NT2/D1 (cell line): ENCODE results near the gene ATF7IP2.
"Not testable (repeated sequence)": the region's sequence is repeated elsewhere in the genome, so short reads cannot be mapped to it uniquely, and the experiment has no call there.

ENCODE experiments used
- DNase-seq: peaks from one replicate; pipeline ENCODE4 v3.0.0-alpha.2; 2011; ENCODE audit warnings: low read depth, low spot score
- H3K27me3 ChIP-seq: 2 replicates; pipeline ENCODE4 v1.6.0; 2011; ENCODE audit warnings: mild to moderate bottlenecking; ENCODE audit not compliant: insufficient read length, insufficient read depth
- H3K36me3 ChIP-seq: 2 replicates; pipeline ENCODE4 v1.6.1; 2011; ENCODE audit warnings: mild to moderate bottlenecking, low read length, mixed read lengths; ENCODE audit not compliant: insufficient read depth, insufficient read length
- H3K4me1 ChIP-seq: 2 replicates; pipeline ENCODE4 v1.5.1; 2011; ENCODE audit not compliant: insufficient read depth, insufficient read length
- H3K4me3 ChIP-seq: 2 replicates; pipeline ENCODE4 v1.5.1; 2011; ENCODE audit warnings: low read depth; ENCODE audit not compliant: insufficient read length
- H3K9ac ChIP-seq: 2 replicates; pipeline ENCODE4 v1.6.0; 2011; ENCODE audit warnings: low read depth; ENCODE audit not compliant: insufficient read length
- H3K9me3 ChIP-seq: 2 replicates; pipeline ENCODE4 v1.5.1; 2011; ENCODE audit warnings: mild to moderate bottlenecking, low read length; ENCODE audit not compliant: insufficient read depth
- SUZ12 ChIP-seq: IDR thresholded peaks from 2 replicates; pipeline ENCODE4 v1.6.1; 2011; ENCODE audit not compliant: insufficient read length, insufficient read depth; ENCODE audit errors: extremely low read depth
- YY1 ChIP-seq: IDR thresholded peaks from 2 replicates; pipeline ENCODE4 v1.6.1; 2011; ENCODE audit not compliant: insufficient read length, insufficient read depth
- ZNF274 ChIP-seq: IDR thresholded peaks from 2 replicates; pipeline ENCODE4 v1.6.1; 2011; ENCODE audit warnings: mild to moderate bottlenecking, low read depth, low read length

Gene ATF7IP2

GRCh38 chr16:10428433-10429168 lies 42.7 kb downstream of the ATF7IP2 start:
- H3K36me3 ChIP-seq = peaks cover 38% of the 10 kb centered on the region
- TF ChIP-seq YY1 (no peak), ZNF274 (no peak), SUZ12 (no peak)
- no peaks in the 10 kb centered on the region for H3K27me3 ChIP-seq
- H3K9me3 ChIP-seq = no peaks in the 10 kb centered on the region
- H3K4me3 ChIP-seq = no peak overlapping the region
- H3K4me1 ChIP-seq = no peaks in the 10 kb centered on the region
- no peak for DNase-seq
- H3K9ac ChIP-seq = no peak overlapping the region

GRCh38 chr16:10429299-10429969 lies 43.6 kb downstream of the ATF7IP2 start:
- not testable (repeated sequence) for H3K9me3 ChIP-seq, H3K4me1 ChIP-seq, H3K9ac ChIP-seq, H3K4me3 ChIP-seq, DNase-seq, H3K27me3 ChIP-seq
- peaks cover 43% of the 10 kb centered on the region for H3K36me3 ChIP-seq

GRCh38 chr16:10441726-10442125 lies 55.9 kb downstream of the ATF7IP2 start:
- H3K27me3 ChIP-seq = no peaks in the 10 kb centered on the region
- TF ChIP-seq ZNF274 (no peak), SUZ12 (no peak), YY1 (no peak)
- H3K4me1 ChIP-seq = no peaks in the 10 kb centered on the region
- peaks cover 63% of the 10 kb centered on the region for H3K9me3 ChIP-seq
- DNase-seq = no peak
- no peak overlapping the region for H3K9ac ChIP-seq
- H3K4me3 ChIP-seq = no peak overlapping the region
- H3K36me3 ChIP-seq = peaks cover 82% of the 10 kb centered on the region

GRCh38 chr16:10447289-10447688 lies 61.4 kb downstream of the ATF7IP2 start:
- no peak overlapping the region for H3K4me3 ChIP-seq
- no peak for DNase-seq
- H3K9me3 ChIP-seq = peaks cover 54% of the 10 kb centered on the region
- TF ChIP-seq YY1 (no peak), ZNF274 (no peak), SUZ12 (no peak)
- H3K36me3 ChIP-seq = peaks cover 58% of the 10 kb centered on the region
- no peaks in the 10 kb centered on the region for H3K4me1 ChIP-seq
- H3K27me3 ChIP-seq = no peaks in the 10 kb centered on the region
- H3K9ac ChIP-seq = no peak overlapping the region

GRCh38 chr16:10452208-10453158 lies 66.6 kb downstream of the ATF7IP2 start:
- DNase-seq, H3K9me3 ChIP-seq, H3K27me3 ChIP-seq, H3K4me3 ChIP-seq, H3K9ac ChIP-seq, H3K4me1 ChIP-seq: not testable (repeated sequence)
- H3K36me3 ChIP-seq = peaks cover 30% of the 10 kb centered on the region

GRCh38 chr16:10453159-10453510 lies 67.3 kb downstream of the ATF7IP2 start:
- TF ChIP-seq YY1 (no peak), SUZ12 (no peak), ZNF274 (no peak)
- Histone ChIP-seq H3K27me3 (no peaks in the 10 kb centered on the region), H3K9ac (no peak overlapping the region)

GRCh38 chr16:10465821-10466220 lies 80.0 kb downstream of the ATF7IP2 start:
- Histone ChIP-seq H3K4me1 (no peaks in the 10 kb centered on the region), H3K9ac (no peak overlapping the region), H3K27me3 (no peaks in the 10 kb centered on the region), H3K4me3 (no peak overlapping the region), H3K36me3 (peaks cover 5% of the 10 kb centered on the region), H3K9me3 (no peaks in the 10 kb centered on the region)
- DNase-seq = no peak
- no peak for TF ChIP-seq YY1
- no peak for TF ChIP-seq SUZ12
- TF ChIP-seq ZNF274 = no peak

More at GRCh38 chr16:10453159-10453510, 67.3 kb downstream of the ATF7IP2 start:
- no peaks in the 10 kb centered on the region for H3K4me1 ChIP-seq
- H3K4me3 ChIP-seq = no peak overlapping the region
- DNase-seq = no peak
- H3K36me3 ChIP-seq = peaks cover 30% of the 10 kb centered on the region
- peaks cover under 1% of the 10 kb centered on the region; the same call in 1 of the 2 replicates for H3K9me3 ChIP-seq
